ENCODE results near the gene ATP6V0B.

DNA sequence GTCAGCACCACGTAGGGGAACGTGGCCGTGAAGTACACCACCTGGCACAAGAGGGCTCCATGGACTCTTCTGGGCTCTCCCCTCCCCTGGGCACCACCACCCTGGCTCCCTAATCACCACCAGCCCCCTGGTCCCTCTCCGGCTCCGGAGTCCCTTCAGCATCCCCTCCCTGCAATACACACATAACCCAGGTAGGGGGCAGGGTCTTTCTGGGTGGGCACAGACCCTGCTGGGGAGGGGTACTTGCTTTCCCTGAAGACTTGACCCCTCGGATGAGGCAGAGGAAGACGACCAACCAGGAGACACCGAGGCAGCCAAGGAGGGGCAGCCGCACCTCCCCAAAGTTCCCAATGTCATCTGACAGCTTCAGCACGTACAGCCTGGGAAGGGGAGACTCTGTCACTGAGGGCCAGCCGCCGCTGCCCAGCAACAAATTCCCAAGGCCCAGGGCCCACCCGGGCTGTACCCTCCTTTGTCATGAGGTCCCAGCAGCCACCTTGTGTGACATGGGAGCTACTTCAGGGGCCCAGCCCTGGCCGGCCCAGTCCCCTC lies 27.9 kb downstream of the ATP6V0B start:
- TF ChIP-seq GABPA (IDR thresholded peaks at IDR 0.05 in 1 of 2, conservative IDR thresholded peaks at IDR 0.05 in 1 of 2), result no peak
- TF ChIP-seq, protein P1, sequence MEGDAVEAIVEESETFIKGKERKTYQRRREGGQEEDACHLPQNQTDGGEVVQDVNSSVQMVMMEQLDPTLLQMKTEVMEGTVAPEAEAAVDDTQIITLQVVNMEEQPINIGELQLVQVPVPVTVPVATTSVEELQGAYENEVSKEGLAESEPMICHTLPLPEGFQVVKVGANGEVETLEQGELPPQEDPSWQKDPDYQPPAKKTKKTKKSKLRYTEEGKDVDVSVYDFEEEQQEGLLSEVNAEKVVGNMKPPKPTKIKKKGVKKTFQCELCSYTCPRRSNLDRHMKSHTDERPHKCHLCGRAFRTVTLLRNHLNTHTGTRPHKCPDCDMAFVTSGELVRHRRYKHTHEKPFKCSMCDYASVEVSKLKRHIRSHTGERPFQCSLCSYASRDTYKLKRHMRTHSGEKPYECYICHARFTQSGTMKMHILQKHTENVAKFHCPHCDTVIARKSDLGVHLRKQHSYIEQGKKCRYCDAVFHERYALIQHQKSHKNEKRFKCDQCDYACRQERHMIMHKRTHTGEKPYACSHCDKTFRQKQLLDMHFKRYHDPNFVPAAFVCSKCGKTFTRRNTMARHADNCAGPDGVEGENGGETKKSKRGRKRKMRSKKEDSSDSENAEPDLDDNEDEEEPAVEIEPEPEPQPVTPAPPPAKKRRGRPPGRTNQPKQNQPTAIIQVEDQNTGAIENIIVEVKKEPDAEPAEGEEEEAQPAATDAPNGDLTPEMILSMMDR (IDR thresholded peaks at IDR 0.05; ENCODE audit: low read depth, low read length, missing input control), result no peak
- no peak for TF ChIP-seq RAD21 (IDR thresholded peaks at IDR 0.05)

Measured in liver (tissue), 3 donors.